Activated CD8-positive, alpha-beta memory T cell treated with anti-CD3 and anti-CD28 coated beads for 1 hour (primary cell): ENCODE measurements around the gene RELA.
A peak's percentile ranks its signal among the peaks of the same experiment; 100 is the strongest.

Experiments
- DNase-seq, 2 donors: peaks; one replicate each; pipeline ENCODE4 v3.0.0-alpha.2; 2020; ENCODE audit warnings: low read depth in 1 of 2; ENCODE audit errors: extremely low read depth in 1 of 2

RELA gene

DNA sequence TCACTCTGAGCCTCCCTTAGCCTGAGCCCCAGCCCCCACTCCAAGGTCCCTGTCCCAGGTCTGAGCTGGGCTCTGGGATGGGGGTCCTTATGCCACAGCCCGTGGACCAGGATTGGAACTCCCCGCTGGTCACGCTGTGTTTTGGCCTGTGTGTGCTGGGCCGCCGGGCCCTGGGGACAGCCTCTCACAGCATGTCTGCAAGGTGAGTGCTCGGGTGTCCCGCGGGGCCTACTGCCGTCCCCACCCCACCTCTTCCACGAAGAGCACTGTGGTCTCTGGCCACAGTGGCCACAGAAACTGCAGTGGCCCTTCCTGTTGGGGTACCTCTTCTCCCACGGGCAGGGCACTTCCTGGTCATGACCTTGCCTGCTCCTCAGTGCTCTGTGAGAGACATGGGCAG is 28.3 kb downstream of the RELA start:
- DNase-seq = no peak

DNA sequence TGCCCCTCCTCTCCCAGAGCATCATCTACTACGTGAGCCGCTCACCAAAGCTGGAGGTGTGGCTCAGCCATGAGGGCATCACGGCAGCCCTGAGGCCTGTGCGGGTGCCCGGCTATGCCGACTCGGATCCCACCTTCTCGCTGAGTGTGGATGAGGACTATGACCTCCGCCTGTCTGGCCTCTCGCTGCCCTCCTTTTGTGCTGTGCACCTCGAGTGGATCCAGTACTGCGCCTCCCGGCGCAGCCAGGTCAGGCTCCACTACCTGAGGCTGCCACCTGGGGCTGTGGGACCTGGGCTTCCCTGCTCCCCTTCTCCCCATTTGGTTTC is 28.6 kb downstream of the RELA start:
- DNase-seq = no peak

DNA sequence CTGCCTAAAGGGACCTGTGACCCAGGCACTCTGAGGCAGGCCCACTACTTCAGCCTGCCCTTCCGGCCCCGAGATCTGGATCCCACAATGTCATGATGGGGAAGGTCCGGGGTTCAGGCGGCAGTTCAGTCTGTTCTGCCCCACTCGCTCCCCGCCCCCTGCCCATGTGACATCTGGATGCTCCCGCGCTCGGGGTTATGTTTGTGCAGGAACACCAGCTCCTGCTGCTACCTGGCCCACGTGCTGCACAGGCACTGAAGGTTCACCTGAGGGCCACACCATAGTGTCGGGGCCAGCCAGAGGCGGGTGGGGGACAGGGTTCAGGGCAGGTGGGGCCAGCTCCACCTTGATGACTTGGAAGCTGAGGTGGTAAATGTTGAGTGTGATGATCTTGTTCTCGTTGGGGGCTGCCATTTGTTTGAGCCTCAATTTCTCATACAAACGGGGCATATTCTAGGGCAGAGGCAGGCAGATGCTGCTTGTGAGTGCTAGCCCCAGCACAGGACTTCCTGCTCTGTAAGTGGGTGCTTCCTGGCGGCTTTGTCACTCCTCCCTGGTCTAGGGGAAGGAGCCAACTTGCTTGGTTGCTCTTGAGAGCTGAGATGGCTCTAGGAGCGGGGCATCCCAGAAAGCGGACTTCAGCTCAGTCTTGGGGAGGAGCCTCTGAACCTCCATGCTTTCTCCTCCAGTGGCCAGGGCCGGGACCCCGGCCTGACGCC is 29.2 kb downstream of the RELA start:
- DNase-seq = no peak

DNA sequence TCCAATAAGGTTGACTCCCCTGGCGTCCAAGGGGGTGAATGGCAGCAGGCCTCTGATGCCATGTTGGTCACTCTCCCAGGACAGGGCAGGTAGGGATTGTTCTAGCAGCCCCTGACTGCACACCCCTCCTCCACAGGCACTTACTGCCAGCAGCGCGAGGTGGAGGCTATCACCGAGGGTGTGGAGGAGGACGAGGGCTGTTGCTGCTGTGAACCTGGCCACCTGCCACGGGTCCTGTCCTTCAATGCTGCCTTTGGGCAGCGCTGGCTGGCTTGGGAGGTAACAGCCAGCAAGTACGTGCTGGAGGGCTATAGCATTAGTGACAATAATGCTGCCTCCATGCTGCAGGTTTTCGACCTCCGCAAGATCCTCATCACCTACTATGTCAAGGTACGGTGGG is 32.5 kb downstream of the RELA start:
- no peak for DNase-seq

DNA sequence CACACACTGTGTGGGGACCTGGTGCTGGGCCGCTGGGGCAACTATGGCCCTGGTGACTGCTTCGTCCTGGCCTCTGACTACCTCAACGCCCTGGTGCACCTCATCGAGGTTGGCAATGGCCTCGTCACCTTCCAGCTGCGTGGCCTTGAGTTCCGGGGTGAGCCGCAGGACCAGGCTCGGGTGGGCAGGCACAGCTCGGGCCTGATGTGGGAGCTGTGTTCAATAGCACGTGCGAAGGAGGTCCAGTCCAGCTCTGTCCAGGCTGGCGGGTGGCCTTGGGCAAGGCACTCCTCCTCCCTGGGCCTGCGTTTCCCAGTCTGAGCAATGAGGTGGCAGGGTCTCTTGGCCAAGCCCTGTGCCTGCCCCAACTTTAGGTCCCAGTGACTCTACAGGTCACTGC is 33.1 kb downstream of the RELA start:
- no peak for DNase-seq

DNA sequence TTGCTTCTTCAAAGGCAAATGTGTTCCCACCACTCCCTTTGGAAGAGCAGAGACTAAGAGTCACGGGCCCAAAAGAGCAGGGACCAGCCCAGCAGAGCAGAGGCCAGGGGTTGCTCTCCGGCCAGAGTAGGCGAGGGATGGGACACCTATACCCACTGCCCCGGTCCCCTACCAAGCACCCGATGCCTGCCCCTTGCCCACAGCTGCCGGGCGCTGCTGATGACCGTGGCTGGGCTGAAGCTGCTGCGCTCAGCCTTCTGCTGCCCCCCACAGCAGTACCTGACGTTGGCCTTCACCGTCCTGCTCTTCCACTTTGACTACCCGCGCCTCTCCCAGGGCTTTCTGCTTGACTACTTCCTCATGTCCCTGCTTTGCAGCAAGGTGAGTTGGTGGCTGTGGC is 35.5 kb downstream of the RELA start:
- DNase-seq = no peak

DNA sequence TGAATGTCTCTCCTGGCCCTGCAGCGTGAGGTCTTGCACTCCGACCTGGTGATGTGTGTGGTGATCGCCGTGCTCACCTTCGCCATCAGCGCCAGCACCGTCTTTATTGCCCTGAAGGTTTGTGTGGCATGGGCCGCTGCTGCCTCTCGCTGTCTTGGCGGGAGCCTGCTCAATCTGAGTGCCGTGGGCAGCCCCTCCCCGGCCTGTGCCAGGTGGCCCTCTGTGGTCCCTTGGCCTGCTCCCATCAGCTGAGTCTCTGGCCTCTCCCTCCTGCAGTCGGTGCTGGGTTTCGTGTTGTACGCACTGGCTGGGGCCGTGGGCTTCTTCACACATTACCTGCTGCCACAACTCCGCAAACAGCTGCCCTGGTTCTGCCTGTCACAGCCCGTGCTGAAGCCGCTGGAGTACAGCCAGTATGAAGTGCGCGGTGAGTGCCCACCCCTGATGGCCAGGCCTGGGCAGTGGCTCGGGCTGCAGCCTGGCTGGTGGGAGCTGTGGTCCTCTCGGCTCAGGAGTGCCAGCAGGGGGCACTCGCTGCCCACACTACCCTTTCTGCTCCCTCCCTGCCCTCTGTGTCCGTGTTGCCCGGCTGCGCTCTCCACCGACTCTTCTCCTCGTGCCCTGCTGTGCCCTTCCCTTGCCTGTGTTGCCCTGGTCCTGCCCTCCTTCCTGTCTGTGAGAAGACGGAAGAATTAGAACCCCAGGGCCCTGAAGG is 36.9 kb downstream of the RELA start:
- peak in 1 of 2 donors; percentile 39 for DNase-seq

DNA sequence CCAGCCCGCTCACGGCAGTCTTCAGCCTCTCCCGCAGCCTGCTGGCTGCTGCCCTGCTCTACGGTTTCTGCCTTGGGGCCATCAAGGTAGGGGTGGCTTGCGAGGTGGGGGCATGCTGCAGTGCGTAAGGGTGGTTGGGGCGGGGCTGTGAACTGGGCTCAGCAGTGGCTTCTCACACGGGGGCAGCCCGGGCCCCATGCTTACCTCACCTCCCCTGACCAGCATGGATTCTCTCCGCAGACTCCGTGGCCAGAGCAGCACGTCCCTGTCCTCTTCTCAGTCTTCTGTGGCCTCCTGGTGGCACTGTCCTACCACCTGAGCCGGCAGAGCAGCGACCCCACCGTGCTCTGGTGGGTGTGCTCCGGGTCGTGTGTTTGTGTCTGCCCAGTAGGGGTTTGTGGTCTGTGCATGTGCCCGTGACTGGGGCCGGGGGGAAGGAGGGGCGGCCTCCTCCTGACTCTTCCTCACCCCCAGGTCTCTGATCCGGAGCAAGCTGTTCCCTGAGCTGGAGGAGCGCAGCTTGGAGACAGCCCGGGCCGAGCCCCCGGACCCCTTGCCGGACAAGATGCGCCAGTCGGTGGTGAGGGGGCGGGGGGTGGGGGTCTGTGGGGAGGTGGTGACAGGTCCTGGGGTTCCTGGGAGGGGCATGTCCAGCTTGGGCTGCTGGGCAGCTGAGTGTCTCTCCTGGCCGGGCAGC is 37.6 kb downstream of the RELA start:
- no peak for DNase-seq

DNA sequence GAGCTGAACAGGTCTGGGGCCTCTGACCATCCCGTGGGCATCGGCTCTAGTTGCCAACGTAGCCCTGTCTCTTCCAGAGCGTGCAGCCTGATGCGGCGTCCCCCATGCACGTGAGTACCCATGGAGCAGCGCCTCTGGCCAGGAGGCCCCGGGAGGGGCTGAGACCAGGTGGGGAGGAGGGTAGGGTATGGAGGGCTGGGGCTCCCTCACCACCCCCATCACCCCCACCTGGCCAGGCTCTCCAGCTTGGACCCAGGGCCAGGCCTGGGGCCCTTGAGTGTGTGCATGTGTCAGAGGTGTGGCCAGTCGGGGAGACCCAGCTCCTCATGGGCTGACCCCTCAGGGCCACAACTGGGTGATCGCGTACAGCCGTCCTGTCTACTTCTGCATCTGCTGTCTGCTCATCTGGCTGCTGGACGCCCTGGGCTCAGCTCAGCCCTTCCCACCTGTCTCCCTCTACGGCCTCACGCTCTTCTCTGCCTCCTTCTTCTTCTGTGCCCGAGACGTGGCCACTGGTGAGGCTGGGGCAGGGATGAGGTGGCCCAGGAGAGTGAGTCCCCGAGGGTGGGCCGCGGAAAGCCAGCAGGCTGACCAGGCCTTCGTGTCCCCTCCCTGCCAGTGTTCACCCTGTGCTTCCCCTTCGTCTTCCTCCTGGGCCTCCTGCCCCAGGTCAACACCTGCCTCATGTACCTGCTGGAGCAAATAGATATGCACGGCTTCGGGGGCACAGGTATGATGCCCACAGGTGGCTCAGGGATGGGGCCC is 38.7 kb downstream of the RELA start:
- no peak for DNase-seq

DNA sequence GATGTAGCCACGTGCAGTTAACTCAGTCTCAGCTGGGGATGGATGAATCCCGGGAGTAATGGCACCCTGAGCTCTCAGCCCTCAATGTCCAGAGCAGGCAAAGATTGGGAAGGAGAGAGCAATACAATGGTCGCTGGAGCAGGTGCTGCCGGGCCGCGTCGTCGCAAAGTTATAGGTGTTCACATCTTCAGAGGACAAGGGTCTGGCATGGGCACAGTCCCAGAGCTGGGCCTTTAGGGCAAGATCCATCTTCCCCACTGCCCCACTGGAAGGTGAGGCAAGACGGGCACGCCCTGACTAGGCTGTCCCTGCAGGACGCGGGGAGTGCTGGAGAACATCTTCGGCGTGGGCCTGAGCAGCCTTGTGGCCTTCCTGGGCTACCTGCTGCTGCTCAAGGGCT is 39.5 kb downstream of the RELA start:
- DNase-seq = no peak

DNA sequence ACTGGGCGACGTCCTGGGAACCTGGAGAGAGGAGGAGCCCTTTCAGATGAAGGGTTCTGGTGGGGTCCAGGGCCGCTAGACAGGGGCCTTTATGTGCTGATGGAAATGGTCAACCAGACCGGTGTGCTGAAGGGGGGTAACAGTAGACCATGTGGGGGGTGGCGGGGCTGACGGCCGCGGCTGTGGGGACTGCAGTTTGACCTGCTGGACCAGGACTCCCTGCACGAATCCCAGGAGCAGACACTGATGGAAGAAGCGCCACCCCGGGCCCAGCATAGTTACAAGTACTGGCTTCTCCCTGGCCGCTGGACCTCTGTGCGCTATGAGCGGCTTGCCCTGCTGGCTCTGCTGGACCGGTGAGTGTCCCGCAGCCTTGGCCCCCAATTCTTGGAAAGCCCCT is 40.7 kb downstream of the RELA start:
- no peak for DNase-seq

DNA sequence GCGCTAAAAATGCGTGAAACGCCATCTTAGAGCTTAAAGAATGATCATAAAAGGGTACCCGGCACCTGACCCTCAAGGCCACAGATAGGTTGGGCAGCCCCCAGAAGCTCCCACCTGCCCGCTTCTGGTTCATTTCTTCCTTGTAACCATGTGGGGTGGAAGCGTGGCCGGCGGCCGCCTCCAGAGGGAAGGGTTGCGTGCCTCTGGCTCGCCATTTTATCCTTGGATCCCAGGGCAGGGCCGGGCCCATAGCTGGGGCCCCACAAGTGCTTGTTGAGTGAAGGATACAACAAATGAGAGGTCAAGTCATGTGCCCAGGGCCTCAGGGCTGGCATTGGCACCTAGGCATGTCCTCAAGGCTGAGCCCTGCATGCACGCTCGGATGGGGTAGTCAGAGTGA is 41.3 kb downstream of the RELA start:
- no peak for DNase-seq

DNA sequence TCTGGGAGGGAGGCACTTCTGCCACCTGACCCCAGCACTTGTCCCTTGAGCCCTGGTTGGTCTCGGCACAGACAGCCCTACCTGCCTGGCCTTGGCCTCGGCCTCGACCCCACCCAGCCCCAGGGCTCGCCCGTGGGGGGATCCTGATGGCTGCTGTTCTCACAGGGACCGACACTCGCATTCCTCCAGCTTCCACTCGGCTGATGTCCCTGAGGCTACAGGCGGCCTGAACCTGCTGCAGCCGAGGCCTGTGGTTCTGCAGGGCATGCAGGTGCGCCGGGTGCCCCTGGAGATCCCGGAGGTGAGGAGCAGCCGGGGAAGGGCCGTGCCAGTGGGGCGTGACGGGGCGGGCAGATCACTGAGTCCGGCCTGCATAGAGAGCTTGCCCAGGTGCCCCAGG is 42.0 kb downstream of the RELA start:
- no peak for DNase-seq

DNA sequence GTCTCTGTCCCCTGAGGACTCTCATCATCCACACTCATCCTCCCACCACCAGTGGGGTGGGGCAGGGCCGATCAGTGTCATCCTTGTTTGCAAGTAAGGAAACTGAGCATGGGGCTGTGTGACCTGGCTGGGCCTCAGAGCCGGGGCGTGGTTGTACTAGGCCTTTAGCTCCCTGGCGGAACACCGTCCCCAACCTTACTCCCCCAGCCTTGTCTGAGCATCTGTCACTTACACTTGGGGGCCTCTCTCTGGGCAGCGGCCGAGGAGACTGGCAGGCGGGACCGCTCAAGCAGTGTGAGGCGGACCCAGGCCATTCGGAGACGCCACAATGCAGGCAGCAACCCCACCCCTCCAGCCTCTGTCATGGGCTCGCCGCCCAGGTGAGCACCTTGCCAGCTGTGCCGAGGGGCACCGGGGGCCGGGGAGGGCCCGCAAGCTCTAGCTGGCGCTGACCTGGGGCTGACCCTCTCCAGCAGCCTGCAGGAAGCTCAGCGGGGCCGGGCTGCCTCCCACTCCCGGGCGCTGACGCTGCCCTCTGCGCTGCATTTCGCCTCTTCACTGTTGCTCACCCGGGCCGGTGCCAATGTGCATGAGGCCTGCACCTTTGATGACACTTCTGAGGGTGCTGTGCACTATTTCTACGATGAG is 43.3 kb downstream of the RELA start:
- DNase-seq = no peak

DNA sequence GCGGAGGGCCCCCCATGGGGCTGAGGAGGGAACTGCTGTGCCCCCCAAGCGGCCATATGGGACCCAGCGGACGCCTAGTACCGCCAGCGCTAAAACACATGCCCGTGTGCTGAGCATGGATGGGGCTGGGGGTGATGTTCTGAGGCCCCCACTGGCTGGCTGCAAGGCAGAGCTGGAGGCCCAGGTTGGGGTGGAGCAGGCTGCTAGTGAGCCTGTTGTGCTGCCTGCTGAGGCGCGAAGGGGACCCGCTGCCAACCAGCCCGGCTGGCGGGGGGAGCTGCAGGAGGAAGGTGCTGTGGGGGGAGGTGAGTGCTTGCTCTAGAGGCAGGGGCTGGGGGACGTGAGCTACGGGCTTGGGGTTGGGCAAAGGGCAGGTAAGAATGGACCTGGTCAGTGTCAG is 44.0 kb downstream of the RELA start:
- no peak for DNase-seq

DNA sequence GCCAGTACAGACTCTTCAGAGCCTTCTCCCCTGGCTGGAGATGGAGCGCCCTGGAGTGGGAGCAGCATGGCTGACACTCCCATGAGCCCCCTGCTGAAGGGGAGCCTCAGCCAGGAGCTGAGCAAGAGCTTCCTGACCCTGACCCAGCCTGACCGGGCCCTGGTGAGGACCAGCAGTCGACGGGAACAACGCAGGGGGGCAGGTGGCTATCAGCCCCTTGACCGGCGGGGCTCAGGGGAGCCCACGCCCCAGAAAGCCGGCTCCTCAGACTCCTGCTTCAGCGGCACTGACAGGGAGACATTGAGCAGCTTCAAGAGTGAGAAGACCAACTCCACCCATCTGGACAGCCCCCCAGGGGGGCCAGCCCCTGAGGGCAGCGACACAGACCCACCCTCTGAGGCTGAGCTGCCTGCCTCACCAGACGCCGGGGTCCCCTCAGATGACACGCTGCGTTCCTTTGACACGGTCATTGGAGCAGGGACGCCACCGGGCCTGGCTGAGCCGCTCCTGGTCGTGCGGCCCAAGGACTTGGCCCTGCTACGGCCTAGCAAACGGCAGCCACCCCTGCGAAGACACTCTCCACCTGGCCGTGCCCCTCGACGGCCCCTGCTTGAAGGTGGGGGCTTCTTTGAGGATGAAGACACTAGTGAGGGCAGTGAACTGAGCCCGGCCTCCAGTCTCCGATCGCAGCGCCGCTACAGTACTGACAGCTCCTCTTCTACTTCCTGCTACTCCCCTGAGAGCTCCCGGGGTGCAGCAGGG is 44.5 kb downstream of the RELA start:
- no peak for DNase-seq

DNA sequence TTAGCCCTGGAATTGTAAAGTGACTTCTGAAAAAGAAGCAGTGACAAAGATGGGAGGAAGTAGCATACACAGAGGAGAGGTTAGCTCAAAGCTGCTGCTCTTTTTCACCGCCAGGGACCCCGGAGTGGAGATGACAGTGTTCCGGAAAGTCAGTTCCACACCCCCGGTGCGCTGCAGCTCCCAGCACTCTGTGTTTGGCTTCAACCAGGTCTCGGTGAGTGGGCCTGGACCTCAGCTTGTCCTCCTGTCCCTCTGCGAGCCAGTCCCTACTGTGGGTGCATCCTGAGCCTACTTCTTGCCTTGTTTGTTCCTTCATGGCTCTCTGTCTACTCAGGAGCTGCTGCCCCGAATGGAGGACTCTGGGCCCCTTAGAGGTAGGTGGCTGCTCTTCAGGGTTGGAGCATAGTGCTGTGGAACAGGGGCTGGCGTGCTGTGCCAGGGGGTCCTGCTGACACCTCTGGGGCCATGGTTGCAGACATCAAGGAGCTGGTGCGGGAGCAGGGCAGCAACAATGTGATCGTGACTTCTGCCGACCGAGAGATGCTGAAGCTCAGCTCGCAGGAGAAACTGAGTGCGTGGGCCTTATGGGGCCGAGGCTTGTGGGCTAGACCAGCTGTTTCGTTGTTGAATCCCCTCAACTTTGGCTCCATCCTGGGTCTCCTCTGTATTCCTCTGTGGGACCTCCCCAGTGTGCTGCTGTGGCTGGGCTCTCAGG is 45.4 kb downstream of the RELA start:
- DNase-seq = no peak

DNA sequence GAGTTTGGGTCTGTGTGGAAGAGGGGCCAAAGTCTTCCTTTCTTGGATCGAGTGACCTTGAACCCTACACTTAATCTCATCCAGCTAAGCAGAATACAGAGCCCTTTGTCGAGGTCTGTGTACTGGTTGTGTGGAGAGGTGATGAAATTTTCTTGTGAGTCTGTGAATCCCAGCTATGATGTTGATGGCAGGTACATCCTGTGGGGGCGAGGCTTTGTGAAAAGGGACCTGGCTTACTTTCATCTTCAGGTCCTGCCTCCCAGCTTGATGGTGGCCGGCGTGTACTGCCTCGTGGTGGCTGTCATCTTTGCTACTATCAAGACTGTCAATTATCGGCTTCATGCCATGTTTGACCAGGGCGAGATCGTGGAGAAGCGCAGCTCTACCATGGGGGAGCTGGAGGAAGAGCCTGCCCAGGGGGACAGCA is 46.1 kb downstream of the RELA start:
- no peak for DNase-seq

DNA sequence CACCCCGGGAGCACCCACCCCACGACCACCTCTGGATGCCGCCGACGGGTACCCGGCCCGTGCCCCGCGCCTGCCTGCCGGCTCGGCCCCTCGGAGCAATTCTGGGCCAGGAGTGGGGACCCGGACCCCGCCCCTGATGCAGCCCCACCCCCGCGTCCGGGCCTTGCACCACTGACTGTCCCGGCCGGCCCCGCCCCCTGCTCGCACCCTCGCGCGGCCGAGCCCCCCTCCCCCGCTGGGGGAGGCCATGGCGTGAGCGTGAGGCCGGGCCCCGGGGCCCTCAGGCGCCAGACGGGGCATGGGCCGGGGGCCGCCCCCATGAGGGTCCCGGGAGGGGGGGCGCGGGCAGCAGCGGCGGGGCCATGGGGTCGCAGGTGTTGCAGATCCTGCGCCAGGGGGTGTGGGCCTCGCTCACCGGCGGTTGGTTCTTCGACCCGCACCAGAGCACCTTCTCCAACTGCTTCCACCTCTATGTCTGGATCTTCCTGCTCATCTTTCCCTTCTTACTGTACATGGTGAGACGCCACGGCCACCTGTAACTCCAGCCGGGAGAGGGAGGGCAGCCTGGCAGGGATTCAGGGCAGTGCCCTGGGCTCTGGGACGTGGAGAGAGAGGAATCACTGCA is 46.7 kb downstream of the RELA start:
- no peak for DNase-seq
